ENCODE results near the gene MMP7.

DNA sequence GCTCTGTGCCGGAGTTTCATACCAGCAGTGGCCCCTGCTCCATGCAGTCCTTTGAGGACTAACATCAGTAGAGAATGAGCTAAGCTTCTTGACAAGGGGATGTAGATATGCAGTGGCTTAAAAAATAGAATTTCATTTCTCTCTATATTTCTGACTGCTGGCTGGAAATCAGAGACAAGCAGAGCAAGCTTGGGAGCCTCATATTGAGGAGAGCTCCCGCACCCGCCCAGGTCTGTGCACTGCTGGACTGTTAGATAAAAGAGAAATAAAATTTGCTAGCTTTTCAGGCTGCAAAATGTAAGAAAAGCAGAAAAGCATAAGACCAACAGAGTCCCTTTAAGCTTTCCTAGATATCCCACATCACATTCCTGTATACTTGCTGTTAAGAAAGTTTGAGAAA, 31.4 kb downstream of the MMP7 start:
- TF ChIP-seq CTCF (IDR thresholded peaks at IDR 0.05) (no peak), POLR2A (IDR thresholded peaks at IDR 0.05) (no peak)
